ENCODE data around the gene ANAPC2.

DNA sequence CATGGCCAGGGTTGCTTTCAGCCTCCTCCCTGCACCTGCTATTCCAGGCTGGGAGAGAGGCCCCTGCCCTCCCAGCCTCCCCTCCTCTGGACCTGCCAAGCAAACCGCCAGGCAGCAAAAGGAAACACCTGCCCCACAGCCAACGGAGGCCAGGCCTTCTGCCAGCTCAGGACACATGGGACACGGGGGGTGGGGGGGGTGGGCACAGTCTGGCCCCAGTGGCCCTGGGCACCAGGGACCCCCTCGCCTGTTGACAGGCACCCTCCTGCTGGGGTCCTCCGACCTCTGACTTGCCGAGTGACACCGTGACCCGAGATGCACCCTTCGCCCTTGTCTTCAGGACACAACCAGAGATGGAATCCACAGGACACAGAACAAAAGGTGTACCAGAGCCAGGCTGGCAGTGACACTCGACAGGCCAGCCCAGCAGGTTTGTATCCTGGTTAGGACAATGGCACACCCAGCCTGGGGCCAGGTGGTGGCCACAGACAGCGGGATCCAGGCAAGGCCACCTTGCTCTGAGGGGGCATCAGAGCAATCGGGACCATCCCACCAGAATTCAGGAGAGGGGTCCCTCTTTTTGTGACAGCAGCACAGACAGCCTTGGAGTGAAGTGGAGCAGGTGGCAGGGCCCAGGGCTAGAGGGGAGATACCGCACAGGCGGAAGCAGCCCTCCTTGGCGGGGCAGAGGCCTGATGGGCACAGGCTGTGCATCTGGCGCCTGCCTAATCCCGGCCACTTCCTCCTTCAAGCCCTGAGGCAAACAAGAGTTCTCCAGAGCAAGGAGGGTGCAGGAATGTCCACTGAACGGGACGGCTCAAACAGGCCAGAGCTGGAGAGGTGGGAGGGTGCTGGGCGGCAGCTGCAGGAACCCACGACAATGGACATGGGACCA lies 15.2 kb downstream of the ANAPC2 start:
- TF ChIP-seq CTCF (IDR thresholded peaks at IDR 0.05; ENCODE audit: borderline replicate concordance, extremely low read depth, low read length, poor library complexity, severe bottlenecking) (no peak), EZH2 (IDR thresholded peaks at IDR 0.05; ENCODE audit: borderline replicate concordance, low read depth, low read length, severe bottlenecking) (no peak)

Data from DND-41 (cell line).